ENCODE data around the gene PKD2L2. TPM values are rescaled to one million over a fixed set of nuclear protein-coding genes. Genes with fewer than 3 reads are reported as not detected.
"Not testable (repeated sequence)": the region's sequence is repeated elsewhere in the genome, so short reads cannot be mapped to it uniquely, and the experiment has no call there.

PKD2L2 gene
- total RNA-seq, 2 donors from 2014 or later, result 0.24 to 0.52 TPM

DNA sequence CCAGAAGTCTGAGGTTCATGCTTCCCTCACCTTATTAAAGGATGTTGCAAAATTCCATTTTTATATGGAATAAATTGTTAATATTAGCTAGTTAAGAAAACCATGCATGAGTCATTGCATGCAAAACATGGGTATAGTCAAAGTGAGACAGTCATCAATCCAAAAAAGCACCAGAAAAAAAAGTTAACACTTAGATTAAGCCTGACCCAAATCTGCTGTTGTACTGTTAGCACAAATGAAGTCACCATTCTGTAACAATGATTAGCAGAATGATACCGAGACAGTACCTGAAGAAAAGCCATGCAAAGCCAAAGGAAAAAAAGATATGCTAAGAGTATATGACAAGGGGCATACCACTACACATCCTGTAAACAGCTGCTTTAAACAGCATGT is 49.5 kb downstream of the PKD2L2 start:
- ATAC-seq (no peak), DNase-seq (no peak)
- intact Hi-C loops (cut with DNase I), result no loop called here

DNA sequence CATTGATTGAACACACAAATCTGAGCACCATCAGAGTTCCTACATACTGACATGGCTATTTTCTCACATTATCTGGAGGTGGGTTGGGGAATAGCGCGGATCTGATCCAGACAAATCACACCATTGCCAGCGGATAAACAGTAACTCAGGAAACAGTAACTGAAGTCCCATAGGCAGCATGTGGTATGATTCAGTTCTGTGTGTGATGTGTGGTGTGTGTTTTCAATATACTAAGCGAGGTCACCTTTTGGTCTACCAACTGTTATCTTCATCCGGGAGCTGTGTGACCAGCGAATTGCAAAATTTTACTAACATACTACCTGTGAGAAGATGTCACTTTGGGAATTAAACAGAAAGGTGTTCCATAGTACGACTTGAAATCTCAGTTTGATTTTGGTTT is 50.1 kb downstream of the PKD2L2 start:
- ATAC-seq (no peak), DNase-seq (no peak)
- intact Hi-C loops (cut with DNase I), result no loop called here

DNA sequence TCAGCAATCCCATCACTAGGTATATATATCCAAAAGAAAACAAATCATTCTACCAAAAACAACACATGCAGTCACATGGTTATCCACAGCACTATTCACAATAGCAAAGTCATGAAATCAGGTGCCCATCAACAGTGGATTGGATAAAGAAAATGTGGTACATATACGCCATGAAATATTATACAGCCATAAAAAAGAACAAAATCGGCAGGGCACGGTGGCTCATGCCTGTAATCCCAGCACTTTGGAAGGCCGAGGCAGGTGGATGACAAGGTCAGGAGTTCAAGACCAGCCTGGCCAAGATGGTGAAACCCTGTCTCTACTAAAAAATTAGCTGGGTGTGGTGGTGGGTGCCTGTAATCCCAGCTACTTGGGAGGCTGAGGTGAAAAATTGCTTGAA is 55.0 kb downstream of the PKD2L2 start:
- DNase-seq; ATAC-seq; intact Hi-C loops (cut with DNase I): not testable (repeated sequence)

DNA sequence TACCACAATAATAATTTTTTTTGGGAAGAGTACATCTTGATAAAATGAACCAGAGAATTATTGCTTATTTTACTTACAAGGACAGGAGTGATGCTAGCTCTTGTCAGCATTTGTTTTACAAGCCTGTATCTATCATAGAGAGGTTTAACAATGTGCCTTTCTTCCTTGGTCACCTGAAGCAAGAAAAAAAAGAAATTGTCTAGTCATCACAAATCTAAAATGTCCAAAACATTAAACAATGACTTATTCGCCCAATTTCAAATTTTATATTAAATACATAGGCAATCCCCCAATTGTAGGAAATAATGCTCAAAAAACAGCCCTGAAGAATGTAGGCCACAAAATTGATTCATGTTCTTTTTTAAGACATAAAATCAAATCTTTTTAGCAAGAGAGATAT is 56.6 kb downstream of the PKD2L2 start:
- DNase-seq (no peak), ATAC-seq (no peak)
- intact Hi-C loops (cut with DNase I), result no loop called here

DNA sequence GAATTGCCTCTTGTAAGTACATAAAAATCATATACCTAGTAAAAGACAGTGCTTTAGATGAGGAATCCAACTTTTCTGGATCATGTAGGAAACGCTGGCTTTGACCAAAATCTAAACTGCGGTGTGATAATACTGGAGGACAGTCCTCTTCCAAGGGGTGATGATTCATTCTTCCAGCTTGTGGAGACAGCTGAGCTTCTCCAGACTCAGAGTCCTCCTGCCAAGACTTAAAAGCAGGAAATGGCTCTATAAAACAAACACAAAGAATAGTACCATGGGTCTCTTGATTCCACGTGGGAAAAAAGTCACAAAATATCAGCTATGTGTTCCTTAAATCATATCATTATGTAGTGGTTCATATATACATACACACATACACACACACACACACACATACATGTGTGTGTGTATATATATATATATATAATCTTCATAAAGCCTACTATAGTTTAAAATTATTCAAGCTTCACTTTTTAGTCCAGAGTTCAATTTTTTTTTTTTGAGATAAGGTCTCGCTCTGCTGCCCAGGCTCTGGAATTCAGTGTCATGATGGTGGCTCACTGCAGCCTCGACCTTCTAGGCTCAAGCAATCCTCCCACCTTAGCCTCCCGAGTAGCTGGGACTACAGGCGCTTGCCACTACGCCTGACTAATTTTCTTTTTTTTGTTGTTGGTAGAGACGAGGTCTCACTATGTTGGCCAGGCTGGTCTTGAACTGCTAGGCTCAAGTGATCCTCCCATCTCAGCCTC is 65.0 kb downstream of the PKD2L2 start:
- ATAC-seq, result peak; percentile 90 to 98
- intact Hi-C loops (cut with DNase I), result no loop called here
- peak; percentile 40 for DNase-seq

DNA sequence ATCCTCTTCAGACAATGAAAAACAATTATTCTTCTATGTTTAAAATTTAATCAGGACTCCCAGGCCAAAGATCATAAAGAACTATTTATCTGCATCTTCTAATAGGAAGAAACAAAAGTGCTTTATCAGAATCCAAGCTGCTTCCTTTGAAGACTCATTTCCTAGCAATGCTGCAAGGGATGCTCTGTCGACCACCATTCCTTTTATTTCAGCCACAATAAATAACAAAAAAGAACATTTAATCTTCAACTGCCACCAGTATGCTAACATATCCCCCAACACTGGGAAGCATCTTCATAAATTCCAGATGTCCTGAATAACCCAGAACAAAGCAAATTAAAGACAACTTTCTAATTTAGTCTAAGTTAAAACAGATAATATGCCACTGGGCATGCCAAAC is 68.7 kb downstream of the PKD2L2 start:
- ATAC-seq (no peak), DNase-seq (no peak)
- intact Hi-C loops (cut with DNase I), result no loop called here

DNA sequence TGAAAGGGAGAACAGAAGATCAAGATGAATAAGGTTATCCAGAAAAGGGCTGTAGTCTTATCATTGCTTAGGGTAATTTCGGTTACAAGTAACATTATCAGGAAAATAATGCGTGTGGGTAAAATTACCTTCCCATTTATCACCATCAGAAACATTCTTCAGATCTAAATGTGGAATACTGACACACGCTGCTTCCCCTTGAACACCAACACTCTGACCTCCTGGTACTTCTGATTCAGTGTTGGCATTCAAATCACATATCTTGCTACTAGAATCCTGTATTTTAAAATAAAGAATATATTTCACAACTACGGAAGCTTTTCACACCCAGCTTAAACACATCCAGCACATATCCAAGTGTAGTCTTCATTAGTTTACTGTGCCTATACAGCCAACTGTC is 70.2 kb downstream of the PKD2L2 start:
- intact Hi-C loops (cut with DNase I), result no loop called here
- peak in 1 of 2 donors; percentile 39 for ATAC-seq

DNA sequence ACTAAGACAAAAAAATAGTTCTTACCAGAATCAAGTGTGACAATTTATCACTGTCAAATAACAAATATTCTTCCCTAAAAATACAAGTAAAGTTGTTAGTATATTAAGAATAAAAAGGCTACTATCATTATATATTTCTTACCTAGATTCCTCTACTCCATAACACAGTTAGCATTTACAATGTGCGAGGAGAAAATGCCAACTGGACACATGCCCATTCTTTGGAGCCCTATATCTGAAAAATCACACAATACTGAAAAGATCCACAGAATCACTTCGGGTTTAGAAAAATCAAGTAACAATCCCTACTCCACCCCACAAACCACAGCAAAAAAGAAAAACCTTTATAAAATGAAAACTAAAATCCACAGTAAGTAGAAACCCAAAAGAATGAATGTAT is 70.9 kb downstream of the PKD2L2 start:
- ATAC-seq (no peak), DNase-seq (no peak)
- intact Hi-C loops (cut with DNase I), result no loop called here

More for the DNA sequence above, 70.2 kb downstream of the PKD2L2 start:
- DNase-seq, result no peak

DNA sequence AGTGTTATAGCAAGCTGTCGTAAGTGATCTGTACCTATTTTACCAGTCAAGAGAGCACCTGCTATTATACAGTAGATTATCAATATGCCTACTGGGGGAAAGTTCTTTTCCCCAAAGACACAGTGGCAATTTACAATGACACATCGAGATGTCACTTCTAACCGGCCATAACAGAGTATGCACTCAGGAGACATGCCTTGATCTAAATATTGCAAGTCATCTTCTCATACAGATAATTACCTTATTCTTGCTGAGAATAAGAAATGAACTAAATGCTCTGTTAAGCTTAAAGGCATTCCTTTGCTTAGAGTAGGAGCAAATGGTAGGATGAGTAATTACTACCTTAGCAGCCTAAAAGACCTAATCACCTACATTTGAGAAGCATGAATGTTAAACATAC is 71.6 kb downstream of the PKD2L2 start:
- ATAC-seq, result no peak
- intact Hi-C loops (cut with DNase I), result no loop called here
- DNase-seq, result no peak

DNA sequence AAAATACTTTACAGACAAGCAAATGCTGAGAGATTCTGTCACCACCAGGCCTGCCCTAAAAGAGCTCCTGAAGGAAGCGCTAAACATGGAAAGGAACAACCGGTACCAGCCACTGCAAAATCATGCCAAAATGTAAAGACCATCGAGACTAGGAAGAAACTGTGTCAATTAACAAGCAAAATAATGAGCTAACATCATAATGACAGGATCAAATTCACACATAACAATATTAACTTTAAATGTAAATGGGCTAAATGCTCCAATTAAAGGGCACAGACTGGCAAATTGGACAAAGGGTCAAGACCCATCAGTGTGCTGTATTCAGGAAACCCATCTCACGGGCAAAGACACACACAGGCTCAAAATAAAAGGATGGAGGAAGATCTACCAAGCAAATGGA is 81.1 kb downstream of the PKD2L2 start:
- intact Hi-C loops (cut with DNase I); DNase-seq; ATAC-seq: not testable (repeated sequence)

DNA sequence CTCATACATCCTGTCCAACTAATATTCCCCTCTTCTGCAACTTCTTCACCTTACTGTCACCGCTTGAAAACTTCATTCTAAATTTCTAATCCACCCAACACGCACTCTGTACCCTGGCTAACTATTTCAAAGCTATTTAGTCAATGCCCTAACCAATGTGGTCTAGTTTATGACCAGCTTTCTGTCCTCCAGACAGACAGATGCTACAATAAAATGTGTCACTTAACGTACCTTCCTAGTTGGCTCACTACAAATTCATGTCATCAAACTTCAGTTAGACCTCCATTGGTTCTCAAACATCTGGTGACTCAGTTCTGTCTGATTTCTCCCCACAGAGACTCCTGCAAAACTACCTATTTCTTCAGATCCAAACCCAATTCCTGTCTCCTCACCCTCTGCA is 86.0 kb downstream of the PKD2L2 start:
- intact Hi-C loops (cut with DNase I), result no loop called here
- ATAC-seq (no peak), DNase-seq (no peak)

DNA sequence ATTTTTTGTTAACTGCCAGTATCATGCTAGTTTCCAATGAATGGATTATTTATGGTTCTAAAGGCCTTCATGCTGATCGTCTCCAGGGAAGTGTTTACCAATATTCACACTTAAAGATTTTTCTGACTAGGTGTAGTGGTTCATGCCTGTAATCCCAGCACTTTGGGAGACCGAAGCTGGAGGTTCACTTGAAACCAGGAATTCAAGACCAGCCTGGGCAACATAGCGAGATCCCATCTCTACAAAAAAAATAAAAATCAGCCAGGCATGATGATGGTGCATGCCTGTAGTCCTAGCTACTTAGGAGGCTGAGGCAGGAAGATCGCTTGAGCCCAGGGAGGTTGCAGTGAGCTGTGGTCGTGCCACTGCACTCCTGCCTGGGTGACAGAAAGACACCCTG is 100.2 kb downstream of the PKD2L2 start:
- no peak for ATAC-seq
- intact Hi-C loops (cut with DNase I), result no loop called here
- no peak for DNase-seq

Other genes starting within 250 kb of the PKD2L2 start
- 10 to 100 TPM; 24.8 to 48.0 TPM for gene KLHL3, start 153.4 kb upstream of the PKD2L2 start, total RNA-seq
- 10 to 100 TPM; 14.3 to 27.1 TPM for gene HNRNPA0, start 135.1 kb upstream of the PKD2L2 start, total RNA-seq
- gene MYOT, start 21.6 kb upstream of the PKD2L2 start, total RNA-seq, result 100 to 1,000 TPM in 1 of 2 donors, 10 to 100 TPM in 1; 90.8 to 117 TPM
- 10 to 100 TPM; 28.1 to 34.7 TPM for gene FAM13B, start 143.6 kb downstream of the PKD2L2 start, total RNA-seq
- not detected for gene WNT8A, start 194.6 kb downstream of the PKD2L2 start, total RNA-seq
- 1 to 10 TPM; 1.9 to 2.7 TPM for gene NME5, start 250.0 kb downstream of the PKD2L2 start, total RNA-seq